GM21447 (cell line): ENCODE data around the gene SLC13A4.
"Not testable (repeated sequence)": the region's sequence is repeated elsewhere in the genome, so short reads cannot be mapped to it uniquely, and the experiment has no call there.

Experiments used
- ATAC-seq: cut with Tn5 transposase; IDR thresholded peaks from one replicate; pipeline ENCODE4 v1.9.1; 2021; ENCODE audit not compliant: unreplicated experiment

SLC13A4 gene, protein sequence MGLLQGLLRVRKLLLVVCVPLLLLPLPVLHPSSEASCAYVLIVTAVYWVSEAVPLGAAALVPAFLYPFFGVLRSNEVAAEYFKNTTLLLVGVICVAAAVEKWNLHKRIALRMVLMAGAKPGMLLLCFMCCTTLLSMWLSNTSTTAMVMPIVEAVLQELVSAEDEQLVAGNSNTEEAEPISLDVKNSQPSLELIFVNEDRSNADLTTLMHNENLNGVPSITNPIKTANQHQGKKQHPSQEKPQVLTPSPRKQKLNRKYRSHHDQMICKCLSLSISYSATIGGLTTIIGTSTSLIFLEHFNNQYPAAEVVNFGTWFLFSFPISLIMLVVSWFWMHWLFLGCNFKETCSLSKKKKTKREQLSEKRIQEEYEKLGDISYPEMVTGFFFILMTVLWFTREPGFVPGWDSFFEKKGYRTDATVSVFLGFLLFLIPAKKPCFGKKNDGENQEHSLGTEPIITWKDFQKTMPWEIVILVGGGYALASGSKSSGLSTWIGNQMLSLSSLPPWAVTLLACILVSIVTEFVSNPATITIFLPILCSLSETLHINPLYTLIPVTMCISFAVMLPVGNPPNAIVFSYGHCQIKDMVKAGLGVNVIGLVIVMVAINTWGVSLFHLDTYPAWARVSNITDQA

GRCh38 chr7:135728136-135728669 is at the start of gene SLC13A4:
TSS of gene SLC13A4 (minus strand) at chr7:135728186. CDS start at chr7:135727496, 690 bp downstream.
- no peak for ATAC-seq

DNA sequence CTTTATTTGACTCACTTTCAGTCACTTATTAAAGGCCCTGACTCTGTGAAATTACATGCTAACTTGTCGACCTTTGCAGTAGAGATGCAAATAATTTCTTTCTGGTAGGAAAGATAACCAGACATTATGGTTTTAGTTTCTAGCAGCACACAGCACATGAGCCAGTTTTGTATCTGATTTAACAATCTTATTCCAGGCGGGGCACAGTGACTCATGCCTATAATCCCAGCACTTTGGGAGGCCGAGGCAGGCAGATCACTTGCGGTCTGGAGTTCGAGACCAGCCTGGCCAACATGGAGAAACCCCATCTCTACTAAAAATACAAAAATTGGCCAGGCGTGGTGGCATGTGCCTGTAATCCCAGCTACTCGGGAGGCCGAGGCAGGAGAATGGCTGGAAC is 47.9 kb upstream of the SLC13A4 start:
- ATAC-seq = not testable (repeated sequence)

DNA sequence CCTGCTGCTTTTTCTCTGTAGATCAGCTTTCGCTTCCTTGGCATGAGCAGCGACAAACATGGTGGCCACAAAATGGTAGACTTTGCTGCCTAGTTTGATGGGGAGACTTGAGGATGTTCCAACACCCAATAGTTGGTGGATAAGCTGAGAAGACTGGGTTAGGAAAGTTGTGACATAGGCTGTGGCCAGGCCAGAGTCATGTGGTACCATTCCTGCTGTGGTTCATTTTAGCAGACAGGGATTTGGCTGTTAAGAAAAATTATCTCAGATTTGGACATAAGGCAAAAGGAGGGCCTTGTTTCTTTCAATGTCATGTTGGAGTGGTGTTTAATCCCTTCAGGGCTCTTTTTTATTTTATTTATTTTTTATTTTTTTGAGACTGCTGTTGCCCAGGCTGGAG is 47.2 kb upstream of the SLC13A4 start:
- no peak for ATAC-seq

DNA sequence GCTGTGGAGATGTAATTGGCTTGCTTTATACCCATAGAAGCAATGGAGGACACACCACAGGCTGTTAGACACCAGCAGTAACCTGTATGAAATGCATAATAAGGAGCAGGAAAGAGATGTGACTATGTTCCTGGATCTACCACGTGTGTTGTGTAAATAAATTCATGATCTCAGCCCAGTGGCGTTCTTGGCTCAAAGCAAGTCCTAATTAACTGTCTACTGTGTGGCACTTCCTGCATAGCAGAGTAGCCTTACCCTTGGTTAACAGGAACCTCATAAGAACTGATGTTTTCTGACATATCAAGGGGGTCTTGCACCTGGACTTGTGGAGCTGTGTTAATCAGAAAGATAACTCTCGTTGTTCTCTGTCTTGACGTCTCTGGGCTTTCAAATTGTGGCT is 46.3 kb upstream of the SLC13A4 start:
- ATAC-seq = no peak

DNA sequence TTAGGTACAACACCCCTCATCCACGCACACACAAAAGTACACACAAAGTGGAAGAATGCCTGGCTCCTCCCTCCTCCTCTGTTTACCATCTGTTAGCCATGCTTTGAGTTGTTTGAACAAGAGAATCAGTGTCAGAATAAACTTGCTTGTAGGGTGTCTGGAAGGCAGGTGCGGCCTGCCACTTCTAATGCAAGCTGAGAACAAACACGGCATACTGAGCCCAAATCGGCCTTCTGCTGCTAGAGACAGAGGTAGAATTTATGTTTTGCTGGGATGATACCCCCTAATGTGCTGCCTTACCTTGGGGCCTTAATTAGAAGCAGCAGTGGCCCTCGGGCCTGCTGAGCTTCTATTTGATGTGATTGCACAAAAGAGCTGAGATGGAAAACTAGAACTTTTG is 45.5 kb upstream of the SLC13A4 start:
- no peak for ATAC-seq

- no peak for ATAC-seq
Measured at GRCh38 chr7:135772639-135773222, 44.7 kb upstream of the SLC13A4 start.

GRCh38 chr7:135771961-135772638 is 44.1 kb upstream of the SLC13A4 start:
- ATAC-seq = no peak

- ATAC-seq = no peak
Measured at GRCh38 chr7:135771051-135771450, 43.1 kb upstream of the SLC13A4 start.

DNA sequence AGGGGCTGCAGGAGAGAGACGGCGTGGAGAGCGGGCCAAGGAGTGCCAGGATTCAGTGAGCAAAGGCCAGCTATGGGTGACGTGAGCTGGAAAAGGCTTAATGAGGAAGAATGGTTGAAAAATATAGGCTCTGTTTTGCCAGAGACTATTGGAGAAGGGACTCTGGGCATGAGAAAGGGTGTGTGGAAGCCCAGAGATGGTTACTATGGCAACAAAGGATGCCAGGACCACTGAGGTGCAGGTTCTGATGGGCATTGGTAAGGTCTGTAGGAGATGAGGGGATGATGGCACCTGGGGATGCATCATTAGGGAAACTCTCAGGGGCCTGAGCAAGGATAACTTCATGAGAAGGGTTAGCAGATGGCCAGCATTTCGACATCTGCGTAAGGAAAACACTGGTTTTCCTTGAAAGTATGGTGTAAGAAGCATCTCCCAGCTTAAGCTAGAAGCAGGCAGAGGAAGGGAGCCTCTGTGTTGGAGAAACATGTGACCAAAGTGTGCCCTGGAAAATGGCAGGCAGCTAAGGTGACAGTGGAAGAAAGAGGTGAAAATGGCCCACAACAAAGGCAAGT is 42.2 kb upstream of the SLC13A4 start:
- ATAC-seq = no peak

- ATAC-seq = no peak
Measured at GRCh38 chr7:135769005-135769802, 41.2 kb upstream of the SLC13A4 start.

DNA sequence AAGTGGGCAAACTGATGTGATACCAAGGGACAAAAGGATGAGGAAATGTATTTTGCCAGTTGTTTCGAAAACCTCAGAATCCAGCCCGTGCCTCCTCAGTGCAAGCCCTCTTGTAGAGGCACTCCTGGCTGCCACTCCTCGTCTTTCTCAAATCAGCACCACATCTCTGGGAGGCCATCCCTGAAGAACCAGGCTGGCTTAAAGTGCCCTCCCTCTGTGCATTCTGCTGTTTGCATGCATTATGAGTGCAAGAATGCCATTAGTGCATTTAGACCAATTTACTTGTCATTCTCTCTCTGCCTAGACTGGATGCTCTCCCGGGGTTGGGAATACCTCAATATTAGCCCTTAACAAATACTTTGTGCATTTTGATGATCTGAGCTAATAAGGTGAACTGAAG is 40.5 kb upstream of the SLC13A4 start:
- ATAC-seq = no peak

- ATAC-seq = no peak
Measured at GRCh38 chr7:135768064-135768463, 40.1 kb upstream of the SLC13A4 start.

DNA sequence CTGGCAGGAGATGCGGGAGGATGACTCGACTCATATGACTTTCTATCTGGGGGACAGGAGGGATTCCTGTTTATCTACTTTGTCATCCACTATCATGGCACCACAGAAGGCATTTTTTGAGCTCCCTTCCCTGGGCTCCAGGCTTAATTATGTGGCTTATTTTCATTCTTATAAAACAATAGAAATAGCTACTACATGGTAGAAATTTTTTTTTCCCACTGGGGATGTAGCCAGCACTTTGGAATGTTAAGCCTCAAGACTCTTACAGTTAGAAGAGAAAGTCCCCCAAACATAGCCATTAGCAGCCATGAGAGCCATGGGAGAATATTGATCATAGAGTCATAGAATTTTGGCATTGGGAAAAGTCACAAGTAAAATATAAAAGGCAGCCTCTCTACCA is 35.3 kb upstream of the SLC13A4 start:
- ATAC-seq = no peak

DNA sequence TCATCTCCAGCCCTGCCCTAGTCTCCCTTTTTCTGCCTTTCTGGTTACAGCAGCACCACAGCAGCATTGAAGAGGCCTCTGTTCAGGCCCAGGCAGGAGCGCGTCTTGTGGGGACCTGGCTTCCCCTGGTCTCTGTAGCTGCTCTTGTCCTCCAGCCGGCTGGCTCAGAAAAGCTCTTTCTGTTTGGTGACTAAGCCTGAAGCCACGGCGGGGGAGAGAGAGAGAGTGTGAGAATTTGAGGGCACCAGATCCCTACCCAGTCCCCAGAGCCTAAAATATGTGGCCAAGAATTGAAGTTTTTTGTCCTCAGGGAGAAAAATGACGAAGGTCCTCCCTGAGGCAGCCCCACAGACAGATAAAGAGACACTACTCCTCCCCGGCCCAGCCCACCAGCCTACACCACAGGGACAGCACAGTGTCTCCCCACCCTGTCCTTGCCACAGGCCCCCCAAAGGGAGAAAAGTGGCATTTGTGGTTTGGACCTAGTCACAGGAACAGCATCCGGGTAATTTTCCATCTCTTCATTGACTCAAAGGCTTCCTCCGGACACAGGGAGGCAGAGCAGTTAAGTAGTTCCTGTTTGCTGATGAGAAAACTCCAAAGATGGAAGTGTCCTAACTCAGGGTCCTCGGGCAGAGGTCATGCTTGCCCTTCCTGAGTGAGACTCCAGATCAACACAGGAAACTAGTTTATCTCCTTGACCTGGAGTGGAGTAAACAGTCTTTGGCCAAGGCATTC is 33.9 kb upstream of the SLC13A4 start:
- no peak for ATAC-seq

DNA sequence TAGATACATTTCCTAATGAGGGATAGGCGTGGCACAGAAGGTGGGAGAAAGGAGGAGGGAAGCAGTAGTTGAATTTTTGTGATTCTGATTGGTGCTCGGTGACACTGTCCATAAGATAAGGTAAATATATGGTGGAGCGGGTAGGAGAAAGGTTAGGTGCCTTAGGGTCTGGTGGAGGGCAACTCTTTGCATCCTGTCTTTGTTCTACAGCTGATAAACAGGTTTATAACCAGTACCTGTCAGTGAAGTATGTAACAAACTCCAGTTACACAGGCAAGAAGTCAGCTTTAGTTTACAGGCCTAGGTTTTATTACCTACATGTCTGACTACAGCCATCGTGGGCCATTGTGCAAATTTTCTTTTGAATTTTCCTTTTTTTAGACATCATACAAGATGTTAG is 31.5 kb upstream of the SLC13A4 start:
- no peak for ATAC-seq

GRCh38 chr7:135758531-135758932 is 30.5 kb upstream of the SLC13A4 start:
- ATAC-seq = no peak

DNA sequence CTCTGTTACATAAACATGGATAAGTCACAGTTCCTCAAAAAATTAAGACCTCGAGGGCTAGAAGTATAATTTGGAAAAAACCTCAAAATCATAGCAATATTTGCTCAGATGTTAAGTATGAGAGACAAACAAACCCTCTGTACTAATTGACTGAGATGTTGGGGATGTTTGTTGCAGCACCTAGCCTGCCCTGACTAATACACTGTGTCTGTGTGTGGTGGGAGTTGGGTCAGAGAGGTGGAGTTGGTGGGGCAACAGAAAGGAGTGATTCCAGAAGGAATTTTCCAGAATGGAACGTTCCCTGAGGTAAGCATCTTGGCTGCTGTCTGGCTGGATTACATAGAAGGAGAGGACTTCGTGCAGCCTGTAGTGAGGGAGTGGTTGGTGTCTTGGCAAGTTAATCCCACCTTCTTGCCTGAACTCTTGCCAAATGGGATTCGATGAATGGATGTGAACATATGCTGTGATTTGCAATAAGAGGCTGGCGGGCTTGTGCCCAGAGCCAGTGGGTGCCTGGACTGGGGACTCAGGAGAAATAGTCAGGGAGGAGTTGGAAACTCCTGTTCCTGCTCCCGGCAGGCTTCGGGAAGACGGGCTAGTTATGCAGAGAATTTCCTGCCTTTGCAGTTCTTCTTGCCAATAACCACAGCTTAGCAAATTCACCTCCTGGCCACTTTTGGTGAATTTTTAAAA is 29.9 kb upstream of the SLC13A4 start:
- no peak for ATAC-seq

DNA sequence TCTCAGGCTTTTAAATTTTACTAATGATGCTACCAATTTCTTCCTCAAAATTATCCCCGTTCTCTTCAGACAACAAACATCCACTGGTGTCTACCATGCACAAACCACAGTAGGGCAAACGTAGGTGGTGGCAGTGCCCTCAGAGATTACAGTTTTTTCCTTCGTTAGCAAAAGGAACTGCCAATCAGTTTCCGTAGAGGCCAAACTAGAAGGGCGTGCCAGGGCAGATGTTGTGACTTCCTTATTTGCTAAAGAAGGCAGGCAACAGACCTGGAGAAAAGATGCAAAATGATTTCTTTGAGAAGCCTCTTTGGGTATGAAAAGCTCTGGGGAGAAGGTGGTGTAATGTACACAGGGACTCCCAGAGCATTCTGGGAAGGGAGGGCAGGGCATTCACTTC is 28.2 kb upstream of the SLC13A4 start:
- ATAC-seq = no peak

DNA sequence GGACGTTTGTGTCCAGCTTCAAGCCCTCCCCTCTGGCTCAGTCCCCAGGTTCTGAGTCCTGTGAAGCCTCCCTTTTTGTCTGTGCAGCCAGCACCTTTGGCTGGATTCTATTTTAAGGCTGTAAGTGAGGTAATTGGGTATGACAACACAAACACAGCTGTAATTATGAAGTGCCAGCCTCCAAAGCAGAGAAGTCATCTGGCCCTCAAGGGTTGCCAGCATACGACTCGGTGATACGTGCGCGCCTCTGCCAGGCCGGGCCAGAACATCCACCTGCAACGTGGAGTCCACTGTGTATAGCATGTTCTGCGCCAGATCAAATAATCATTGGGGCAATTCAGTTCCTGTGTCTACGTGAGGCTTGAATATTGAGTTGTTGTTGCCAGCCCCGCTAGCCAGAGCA is 27.4 kb upstream of the SLC13A4 start:
- ATAC-seq = no peak
